ENCODE data around the gene CYTH3. TPM values are rescaled to one million over a fixed set of nuclear protein-coding genes. Genes with fewer than 3 reads are reported as not detected.

The CYTH3 gene
- total and polyA plus RNA-seq, 2 of the 8 experiments (the other 6 are each of a cell fraction or from before 2014, with no cell fraction given): 10.3 to 11.9 TPM

DNA sequence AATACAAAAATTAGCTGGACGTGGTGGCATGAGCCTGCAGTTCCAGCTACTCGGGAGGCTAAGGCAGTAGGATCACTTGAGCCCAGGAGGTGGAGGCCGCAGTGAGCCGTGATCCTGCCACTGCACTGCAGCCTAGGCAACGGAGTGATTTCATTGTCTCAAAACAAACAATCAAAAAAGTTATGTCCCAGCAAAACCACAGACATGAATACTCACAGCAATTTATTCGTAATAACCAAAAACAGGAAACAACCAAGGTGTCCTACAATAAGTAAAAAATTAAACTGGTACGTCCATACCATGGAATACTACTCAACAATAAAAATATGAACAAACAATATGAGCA lies 11.6 kb upstream of the CYTH3 start:
- H2BK120ac ChIP-seq (replicated peaks; ENCODE audit: low read depth, low read length): no peak overlapping the region
- H2BK20ac ChIP-seq (ENCODE audit: low read length): no peak overlapping the region
- no peak for FAIRE-seq
- no peak overlapping the region for H2BK12ac ChIP-seq (ENCODE audit: low read depth, low read length)
- no peaks in the 10 kb centered on the region for H3K36me3 ChIP-seq (ENCODE audit: control insufficient read depth in 2 of 4, insufficient read depth in 4 of 4, low read length in 3 of 4)
- no peaks in the 10 kb centered on the region for H3K79me1 ChIP-seq (ENCODE audit: low read depth, low read length)
- H3K4ac ChIP-seq (replicated peaks; ENCODE audit: insufficient read length, low read depth, low read length): no peak overlapping the region
- no peak for DNase-seq (ENCODE audit: low read depth in 1 of 2, low spot score in 2 of 2)
- H3K4me2 ChIP-seq (ENCODE audit: insufficient read depth in 1 of 2, low read depth in 2 of 2, low read length in 2 of 2): no peak overlapping the region
- H3K23ac ChIP-seq (ENCODE audit: insufficient read length): no peak overlapping the region
- POLR2A ChIA-PET (ENCODE audit: partially characterized antibody): interaction anchor here (0.5 kb wide), 1 partner anchor 220 kb away, joined by 5 read pairs; no protein-coding TSS in a partner anchor
- H3K79me2 ChIP-seq (ENCODE audit: control insufficient read depth in 1 of 2, insufficient read depth in 2 of 2, low read length in 2 of 2): no peaks in the 10 kb centered on the region
- no peak overlapping the region for H2AFZ ChIP-seq (ENCODE audit: low read length)
- H3K23me2 ChIP-seq (ENCODE audit: low read depth, low read length): peaks cover 2% of the 10 kb centered on the region; the same call in 1 of the 2 replicates
- 86% methylated on average over 7 of the region's 7 CpGs; no CpG with 5 or more reads in 1 of the 2 experiments for WGBS, 2 experiments (ENCODE audit: extremely low coverage in 1 of 2, insufficient coverage in 1 of 2, insufficient read length in 1 of 2, insufficient replicate concordance in 2 of 2, low coverage in 1 of 2, low lambda C conversion rate in 2 of 2, missing lambda C conversion rate in 1 of 2)
- H3K14ac ChIP-seq (ENCODE audit: insufficient read length): no peak overlapping the region
- H3K4me3 ChIP-seq (ENCODE audit: extremely low read depth in 1 of 4, insufficient read depth in 2 of 4, low read depth in 3 of 4, low read length in 4 of 4): no peak overlapping the region
- H3K27ac ChIP-seq (ENCODE audit: low read depth, low read length): no peak overlapping the region; the same call in 1 of the 2 replicates
- no peak overlapping the region for H2AK5ac ChIP-seq (ENCODE audit: low read depth, low read length)
- no peak overlapping the region for H4K8ac ChIP-seq (ENCODE audit: extremely low read depth, insufficient read depth, low read length)
- H3K4me1 ChIP-seq (replicated peaks in 1 of 4; ENCODE audit: control insufficient read depth in 3 of 4, insufficient read depth in 4 of 4, low read length in 3 of 4): no peaks in the 10 kb centered on the region
- H2BK5ac ChIP-seq (ENCODE audit: low read depth, low read length): no peak overlapping the region
- CTCF ChIA-PET (ENCODE audit: partially characterized antibody): interaction anchor here (1.0 to 1.1 kb wide), 2 partner anchors 10 to 18 kb away, joined by 4 to 5 read pairs; no protein-coding TSS in a partner anchor
- H3K9ac ChIP-seq (replicated peaks in 1 of 4; ENCODE audit: extremely low read depth in 1 of 4, low read depth in 3 of 4, low read length in 3 of 4): no peak overlapping the region
- no peak overlapping the region for H4K5ac ChIP-seq (ENCODE audit: insufficient read length, low read depth, low read length)
- no peaks in the 10 kb centered on the region for H3K27me3 ChIP-seq (replicated peaks in 1 of 4; ENCODE audit: control insufficient read depth in 3 of 4, extremely low read depth in 1 of 4, insufficient read depth in 3 of 4, low read length in 3 of 4)
- H2BK15ac ChIP-seq (ENCODE audit: low read length): no peak overlapping the region
- no peak overlapping the region for H4K91ac ChIP-seq (replicated peaks; ENCODE audit: insufficient read length, low read length)
- H4K20me1 ChIP-seq (replicated peaks in 1 of 2; ENCODE audit: control insufficient read depth in 1 of 2, insufficient read depth in 2 of 2, low read length in 2 of 2): no peaks in the 10 kb centered on the region
- H3K9me3 ChIP-seq (ENCODE audit: insufficient read depth in 2 of 2, low read depth in 1 of 2, low read length in 1 of 2): no peaks in the 10 kb centered on the region; a peak in 1 of 4 replicates
- H3K56ac ChIP-seq (replicated peaks; ENCODE audit: insufficient read length, low read depth, low read length): no peak overlapping the region
- H3K18ac ChIP-seq (ENCODE audit: extremely low read depth, low read length): no peak overlapping the region
- TF ChIP-seq MAFK (IDR thresholded peaks at IDR 0.05; ENCODE audit: low read depth, low read length) (no peak), NANOG (IDR thresholded peaks at IDR 0.05; ENCODE audit: insufficient read depth, low read depth, low read length, poor library complexity, severe bottlenecking) (no peak), CREB1 (IDR thresholded peaks at IDR 0.05) (no peak), GABPA (IDR thresholded peaks at IDR 0.05; ENCODE audit: borderline replicate concordance, insufficient read depth, low read length) (no peak), TAF1 (IDR thresholded peaks at IDR 0.05; ENCODE audit: low read depth, low read length) (no peak), SIN3A (conservative IDR thresholded peaks at IDR 0.05 in 1 of 2, IDR thresholded peaks at IDR 0.05 in 1 of 2; ENCODE audit: low read depth in 1 of 2, low read length in 2 of 2) (no peak), TCF12 (IDR thresholded peaks at IDR 0.05; ENCODE audit: low read depth, low read length) (no peak), CBX8 (IDR thresholded peaks at IDR 0.05; ENCODE audit: borderline replicate concordance, low read depth, low read length) (no peak), EGR1 (IDR thresholded peaks at IDR 0.05; ENCODE audit: borderline replicate concordance, low read depth, low read length) (no peak), GTF2F1 (IDR thresholded peaks at IDR 0.05; ENCODE audit: borderline replicate concordance, low read depth, low read length) (no peak), POU5F1 (IDR thresholded peaks at IDR 0.05; ENCODE audit: low read depth, low read length) (no peak)
- TF ChIP-seq, protein P1, sequence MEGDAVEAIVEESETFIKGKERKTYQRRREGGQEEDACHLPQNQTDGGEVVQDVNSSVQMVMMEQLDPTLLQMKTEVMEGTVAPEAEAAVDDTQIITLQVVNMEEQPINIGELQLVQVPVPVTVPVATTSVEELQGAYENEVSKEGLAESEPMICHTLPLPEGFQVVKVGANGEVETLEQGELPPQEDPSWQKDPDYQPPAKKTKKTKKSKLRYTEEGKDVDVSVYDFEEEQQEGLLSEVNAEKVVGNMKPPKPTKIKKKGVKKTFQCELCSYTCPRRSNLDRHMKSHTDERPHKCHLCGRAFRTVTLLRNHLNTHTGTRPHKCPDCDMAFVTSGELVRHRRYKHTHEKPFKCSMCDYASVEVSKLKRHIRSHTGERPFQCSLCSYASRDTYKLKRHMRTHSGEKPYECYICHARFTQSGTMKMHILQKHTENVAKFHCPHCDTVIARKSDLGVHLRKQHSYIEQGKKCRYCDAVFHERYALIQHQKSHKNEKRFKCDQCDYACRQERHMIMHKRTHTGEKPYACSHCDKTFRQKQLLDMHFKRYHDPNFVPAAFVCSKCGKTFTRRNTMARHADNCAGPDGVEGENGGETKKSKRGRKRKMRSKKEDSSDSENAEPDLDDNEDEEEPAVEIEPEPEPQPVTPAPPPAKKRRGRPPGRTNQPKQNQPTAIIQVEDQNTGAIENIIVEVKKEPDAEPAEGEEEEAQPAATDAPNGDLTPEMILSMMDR (IDR thresholded peaks at IDR 0.05; ENCODE audit: control extremely low read depth in 1 of 3, insufficient read depth in 1 of 3, low read depth in 1 of 3, low read length in 3 of 3): no peak

Data from H1 (cell line).